Stomach (tissue), 4 donors: ENCODE data around the gene ZBTB8A.

Experiments used
- CTCF ChIP-seq, 7 experiments: fragments of 450-650 bp in 4 of 7; fragments of 200-600 bp in 3 of 7; sonication (generic) in 3 of 7; IDR thresholded peaks; one replicate each; pipeline ENCODE4 v1.5.1; 2016 to 2019; ENCODE audit warnings: antibody characterized with exemption in 7 of 7, control low read depth in 2 of 7, mild to moderate bottlenecking in 1 of 7
- EP300 ChIP-seq: sonication (generic); formaldehyde crosslinking; IDR thresholded peaks from one replicate; pipeline ENCODE4 v1.6.1; 2017; ENCODE audit warnings: antibody characterized with exemption
- POLR2A ChIP-seq, 4 donors: fragments of 450-650 bp; IDR thresholded peaks; one replicate each; pipeline ENCODE4 v1.6.1; 2016; ENCODE audit warnings: antibody characterized with exemption in 4 of 4, control low read depth in 2 of 4, mild to moderate bottlenecking in 1 of 4, moderate library complexity in 1 of 4

- TF ChIP-seq POLR2A (IDR thresholded peaks at IDR 0.05): no peak
- no peak for TF ChIP-seq CTCF (IDR thresholded peaks at IDR 0.05)
- peak; percentile 37 for TF ChIP-seq EP300
Observed at GRCh38 chr1:32501865-32502264, 37.4 kb upstream of the ZBTB8A start.
